GM13977 (cell line): ENCODE data around the gene KLHL30.

Source experiments
- DNase-seq: peaks from one replicate; pipeline ENCODE4 v3.0.0; 2012; ENCODE audit warnings: low spot score
- in situ Hi-C: fragments of 300-500 bp; cut with MboI; formaldehyde crosslinking; loops from one replicate; pipeline ENCODE4 v1.12.0; 2022; ENCODE audit warnings: low sequenced_read_pairs, low pct_unique_long_range_greater_than_20kb, mixed read lengths, inconsistent platforms; ENCODE audit not compliant: unreplicated experiment
- TF ChIP-seq, protein P1 (sequence below): IDR thresholded peaks from 2 replicates; pipeline ENCODE4 v1.5.1; 2012; ENCODE audit warnings: mild to moderate bottlenecking, control low read depth; ENCODE audit not compliant: insufficient read depth; ENCODE audit errors: extremely low read depth, missing control alignments

KLHL30 gene

DNA sequence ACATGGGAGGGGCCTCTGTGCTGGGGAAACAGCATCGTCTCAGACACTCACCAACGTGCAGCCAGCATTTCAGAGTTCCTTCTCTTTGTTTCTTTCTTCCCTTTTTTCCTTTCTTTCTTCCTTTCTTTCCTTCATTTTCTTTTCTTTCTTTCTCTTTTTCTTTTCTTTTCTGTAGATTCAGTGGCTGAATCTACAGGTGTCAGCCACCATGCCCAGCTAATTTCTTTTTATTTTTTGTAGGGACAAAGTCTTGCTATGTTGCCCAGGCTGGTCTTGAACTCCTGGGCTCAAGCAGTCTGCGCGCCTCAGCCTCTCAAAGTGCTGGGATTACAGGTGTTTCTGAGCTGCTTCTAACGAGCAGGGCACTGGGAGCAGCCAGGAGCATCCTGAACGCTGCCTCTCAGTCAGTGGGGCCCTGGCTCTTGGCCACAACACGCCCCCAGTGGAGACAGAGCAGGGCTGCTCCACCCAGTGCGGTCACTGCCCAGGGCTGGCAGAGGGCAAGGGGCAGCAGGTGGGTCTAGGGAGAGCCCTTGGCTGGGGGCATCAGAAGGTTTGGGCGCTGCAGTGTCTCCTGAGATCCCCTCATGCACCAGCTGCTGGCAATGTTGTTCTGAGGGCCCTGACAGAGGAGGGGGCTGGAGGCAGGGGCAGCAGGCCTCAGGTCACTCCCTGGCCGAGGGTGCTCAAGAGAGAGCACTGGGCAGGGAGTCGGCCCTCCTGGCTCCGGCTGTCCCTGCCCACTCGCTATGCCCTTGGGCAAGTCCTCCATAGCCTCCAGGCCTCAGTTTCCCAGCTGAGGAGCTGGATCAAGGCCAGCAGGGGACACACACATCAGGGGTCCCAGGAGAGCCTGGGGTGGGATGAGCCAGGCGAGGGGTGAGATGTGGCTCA, 4.7 kb upstream of the KLHL30 start:
- TF ChIP-seq, protein P1, sequence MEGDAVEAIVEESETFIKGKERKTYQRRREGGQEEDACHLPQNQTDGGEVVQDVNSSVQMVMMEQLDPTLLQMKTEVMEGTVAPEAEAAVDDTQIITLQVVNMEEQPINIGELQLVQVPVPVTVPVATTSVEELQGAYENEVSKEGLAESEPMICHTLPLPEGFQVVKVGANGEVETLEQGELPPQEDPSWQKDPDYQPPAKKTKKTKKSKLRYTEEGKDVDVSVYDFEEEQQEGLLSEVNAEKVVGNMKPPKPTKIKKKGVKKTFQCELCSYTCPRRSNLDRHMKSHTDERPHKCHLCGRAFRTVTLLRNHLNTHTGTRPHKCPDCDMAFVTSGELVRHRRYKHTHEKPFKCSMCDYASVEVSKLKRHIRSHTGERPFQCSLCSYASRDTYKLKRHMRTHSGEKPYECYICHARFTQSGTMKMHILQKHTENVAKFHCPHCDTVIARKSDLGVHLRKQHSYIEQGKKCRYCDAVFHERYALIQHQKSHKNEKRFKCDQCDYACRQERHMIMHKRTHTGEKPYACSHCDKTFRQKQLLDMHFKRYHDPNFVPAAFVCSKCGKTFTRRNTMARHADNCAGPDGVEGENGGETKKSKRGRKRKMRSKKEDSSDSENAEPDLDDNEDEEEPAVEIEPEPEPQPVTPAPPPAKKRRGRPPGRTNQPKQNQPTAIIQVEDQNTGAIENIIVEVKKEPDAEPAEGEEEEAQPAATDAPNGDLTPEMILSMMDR = no peak
- DNase-seq = no peak
- in situ Hi-C loops = no loop called here

DNA sequence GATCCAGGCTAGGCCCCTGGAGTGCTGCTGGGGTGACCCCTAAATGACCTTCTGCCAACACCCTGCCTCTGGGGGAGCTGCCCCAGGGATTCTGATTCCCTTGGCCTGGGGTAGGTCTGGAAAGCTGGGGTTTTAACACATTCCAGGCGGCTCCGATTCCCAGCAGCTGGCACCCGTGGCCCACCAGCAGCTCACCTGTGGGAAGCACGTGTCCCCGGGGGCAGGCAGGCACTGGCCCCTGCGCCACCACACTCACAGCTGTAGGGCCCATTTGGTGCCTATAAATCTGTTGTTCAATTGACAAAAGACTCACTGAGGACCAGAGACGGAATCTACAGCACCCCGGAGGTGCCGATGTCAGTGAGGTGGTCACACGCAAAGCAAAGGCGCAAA, 4.1 kb upstream of the KLHL30 start:
- TF ChIP-seq, protein P1 = no peak
- DNase-seq = no peak
- in situ Hi-C loops = no loop called here

DNA sequence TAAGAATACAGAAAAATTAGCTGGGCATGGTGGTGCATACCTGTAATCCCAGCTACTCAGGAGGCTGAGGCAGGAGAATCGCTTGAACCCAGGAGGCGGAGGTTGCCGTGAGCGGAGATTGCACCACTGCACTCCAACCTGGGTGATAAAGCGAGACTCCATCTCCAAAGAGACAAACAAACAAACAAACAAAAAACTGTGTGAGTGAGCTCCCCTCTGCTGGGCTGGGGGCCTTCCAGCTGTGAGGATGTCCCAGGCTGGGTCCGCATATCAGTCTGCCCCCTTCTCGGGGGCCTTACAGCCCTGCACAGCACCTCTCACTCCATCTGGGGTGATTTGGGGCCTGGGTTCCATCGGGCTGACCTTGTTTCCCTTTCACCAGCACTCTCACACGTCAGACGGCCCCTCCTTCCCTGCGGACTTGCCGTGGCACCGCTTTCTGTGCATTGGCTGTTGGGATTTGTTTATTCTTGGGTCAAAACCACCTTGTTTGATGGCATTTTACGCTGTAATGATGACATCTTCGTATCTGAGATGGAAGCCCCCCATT, 2.8 kb upstream of the KLHL30 start:
- in situ Hi-C loops = no loop called here
- TF ChIP-seq, protein P1 = no peak
- DNase-seq = no peak

DNA sequence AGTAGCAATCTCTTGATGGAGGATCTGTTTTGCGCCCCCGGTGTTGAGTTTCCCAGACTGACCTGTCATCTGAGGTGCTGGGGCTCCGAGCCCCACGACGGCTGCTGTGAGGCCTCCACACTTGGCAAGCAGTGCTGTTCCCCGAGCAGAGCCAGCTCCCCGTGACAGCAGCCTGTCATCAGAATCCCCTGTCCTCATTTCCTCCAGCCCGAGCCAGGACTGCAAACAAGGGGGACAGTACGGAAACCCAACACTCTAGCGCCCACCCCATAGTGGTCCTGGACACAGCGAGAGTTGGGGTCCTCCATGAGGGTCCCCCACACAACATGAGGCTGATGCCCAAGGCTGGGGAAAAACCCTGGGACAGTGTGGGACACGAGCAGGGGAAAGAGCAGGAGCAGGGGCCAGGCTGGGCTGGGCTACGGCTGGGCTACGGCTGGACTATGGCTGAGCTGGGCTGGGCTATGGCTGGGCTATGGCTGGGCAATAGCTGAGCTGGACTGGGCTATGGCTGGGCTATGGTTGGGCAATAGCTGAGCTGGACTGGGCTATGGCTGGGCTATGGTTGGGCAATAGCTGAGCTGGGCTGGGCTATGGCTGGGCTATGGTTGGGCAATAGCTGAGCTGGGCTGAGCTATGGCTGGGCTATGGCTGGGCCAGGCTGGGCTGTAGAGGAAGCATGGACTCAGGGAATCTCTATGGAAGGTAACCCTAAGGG, 1.5 kb upstream of the KLHL30 start:
- in situ Hi-C loops = no loop called here

DNA sequence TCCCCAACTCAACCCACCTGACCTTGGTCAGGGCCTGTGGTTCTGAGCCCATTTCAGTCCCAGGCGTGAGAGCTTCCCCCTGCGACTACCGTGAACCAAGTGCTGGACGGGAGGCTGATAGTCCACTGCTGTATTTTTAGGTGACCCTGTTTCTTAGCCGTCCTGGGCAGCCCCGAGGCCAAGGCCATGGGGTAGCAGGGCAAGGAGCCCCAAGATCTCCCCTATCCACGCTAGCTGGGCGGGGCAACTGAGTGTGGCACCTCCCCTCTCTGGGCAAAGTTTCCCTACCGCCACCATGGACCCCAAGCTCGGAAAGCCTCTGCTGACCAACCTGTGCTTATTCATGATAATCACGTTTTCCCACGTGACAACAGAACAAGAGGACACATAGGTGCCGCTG, 583 bp upstream of the KLHL30 start:
- TF ChIP-seq, protein P1 = no peak
- in situ Hi-C loops = no loop called here
- no peak for DNase-seq

More for the DNA sequence above, 1.5 kb upstream of the KLHL30 start:
- TF ChIP-seq, protein P1 = no peak
- no peak for DNase-seq

DNA sequence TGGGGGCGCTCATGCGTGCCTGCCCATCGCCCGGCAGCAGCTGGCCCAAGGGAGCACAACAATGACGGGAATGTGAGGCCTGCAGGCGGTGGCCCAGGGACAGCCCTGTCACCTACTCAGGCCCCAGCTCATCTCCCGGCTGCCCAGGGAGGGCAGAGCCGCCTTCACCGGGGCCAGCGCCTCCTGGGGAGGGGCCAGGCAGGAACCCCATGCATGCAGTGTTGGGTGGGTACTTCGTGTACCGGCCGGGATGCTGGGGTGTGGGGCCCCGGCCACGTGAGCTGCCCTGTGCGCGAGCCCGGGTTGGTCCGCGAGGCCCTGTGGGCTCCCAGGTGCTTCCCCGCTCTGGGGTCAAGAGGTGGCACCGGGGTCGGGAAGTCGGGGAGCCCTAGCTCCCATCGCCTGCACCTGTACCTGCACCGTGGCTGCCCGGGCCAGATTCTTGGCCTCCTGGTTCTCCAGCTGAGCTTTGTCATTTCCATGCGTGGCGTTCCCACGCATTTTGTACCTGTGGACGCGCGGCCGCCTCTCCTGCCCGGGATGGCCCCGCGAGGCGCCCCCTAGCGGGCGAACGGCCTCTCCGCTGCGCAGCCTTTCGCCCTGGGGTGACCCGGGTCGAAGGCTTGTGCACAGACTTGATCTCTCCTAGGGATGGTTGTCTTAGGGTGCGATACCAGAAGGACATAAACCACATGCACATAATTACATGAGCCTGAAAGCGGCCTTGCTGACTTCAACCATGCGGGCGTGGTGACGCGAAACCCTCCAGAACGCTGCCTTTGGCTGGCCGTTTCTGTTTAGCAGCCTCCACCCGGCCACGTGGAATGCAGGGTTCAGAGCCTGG, 950 bp downstream of the KLHL30 start:
- TF ChIP-seq, protein P1 = peak; percentile 72
- in situ Hi-C loops = no loop called here
- peak; percentile 67 for DNase-seq
